Measurements from ENCODE around the gene CERS5. TPM values are rescaled to one million over a fixed set of nuclear protein-coding genes. Genes with fewer than 3 reads are reported as not detected.
"Not testable (repeated sequence)": the region's sequence is repeated elsewhere in the genome, so short reads cannot be mapped to it uniquely, and the experiment has no call there.

Gene CERS5
- total RNA-seq, 8 experiments from 2014 or later = 18.9 to 87.0 (median 57.7) TPM

DNA sequence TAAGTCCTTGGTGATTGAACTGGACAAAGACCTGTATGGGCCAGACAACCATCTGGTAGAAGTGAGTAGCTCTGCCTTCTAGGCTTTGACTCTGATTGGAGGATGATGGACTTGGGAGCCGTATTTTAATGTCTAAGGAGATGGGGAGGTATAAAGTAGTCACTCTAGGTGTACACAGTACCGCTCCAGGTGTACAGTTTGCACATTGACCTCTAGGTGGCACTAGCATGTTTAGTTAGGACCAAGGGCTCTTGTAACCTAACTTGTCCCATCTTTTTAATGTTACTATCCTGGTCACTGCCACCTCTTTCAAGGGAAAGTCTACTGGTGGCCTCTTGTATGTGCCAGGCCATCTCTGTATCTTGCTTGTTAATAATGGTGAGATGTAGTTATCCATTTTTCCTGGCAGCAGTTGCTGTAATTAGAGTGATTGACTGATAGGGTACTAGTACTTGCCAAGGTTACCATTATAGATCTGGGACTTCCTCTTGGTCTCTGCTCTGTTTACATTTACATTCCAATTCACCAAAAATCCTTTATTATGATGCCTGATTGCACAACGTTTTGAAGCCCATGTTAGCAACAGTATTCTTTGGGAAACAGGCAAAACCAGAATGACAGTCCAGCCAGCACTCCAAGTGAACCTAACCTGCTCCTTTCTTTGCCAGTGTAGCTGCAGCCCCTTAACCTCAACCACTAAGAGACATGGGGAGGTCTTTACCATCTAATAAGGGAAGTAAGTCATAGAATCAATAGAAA is 78.4 kb downstream of the CERS5 start:
- H3K27ac ChIP-seq = no peak overlapping the region
- WGBS, 10 experiments = 0 to 73% (median 51%) methylated on average over 1 to 3 of the region's 3 CpGs; no CpG with 5 or more reads in 2 of the 10 experiments
- peak in 2 of 8 experiments; percentile 5 for ATAC-seq (replicated peaks in 6 of 8)
- in situ Hi-C loops (cut with MboI; ENCODE audit: low pct_unique_long_range_greater_than_20kb in 2 of 9, low sequenced_read_pairs in 9 of 9, unreplicated experiment in 9 of 9) = loop anchor here in 1 of 9 experiments (10.0 kb wide), 1 partner anchor 86 kb away; no protein-coding TSS in a partner anchor
- no peak overlapping the region for H3K4me3 ChIP-seq
- peaks cover 6 to 8% of the 10 kb centered on the region in 2 donors for H3K4me1 ChIP-seq (replicated peaks in 1 of 2)

DNA sequence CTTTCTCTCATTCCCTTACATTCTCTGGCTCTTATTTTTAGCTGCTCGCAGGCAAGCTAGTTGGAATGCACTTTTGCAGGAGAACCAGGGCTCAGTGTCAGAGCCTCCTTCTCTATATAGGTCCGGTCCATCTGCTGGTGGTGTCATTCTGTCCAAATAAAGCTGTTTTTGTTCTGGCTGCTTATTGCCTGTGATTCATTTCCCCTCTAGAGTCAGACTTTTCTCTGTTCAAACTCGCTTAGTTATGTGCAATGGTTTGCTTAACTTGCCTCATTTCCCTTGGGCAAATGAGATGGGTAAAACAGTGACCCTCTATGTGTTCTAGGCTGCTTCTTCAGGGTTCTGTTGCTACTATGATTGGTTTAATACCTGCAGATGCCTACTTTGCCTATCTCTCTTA is 79.2 kb downstream of the CERS5 start:
- Histone ChIP-seq H3K4me1 (replicated peaks in 1 of 2) (peaks cover 6 to 8% of the 10 kb centered on the region in 2 donors), H3K27ac (no peak overlapping the region), H3K4me3 (no peak overlapping the region)
- no peak for ATAC-seq (replicated peaks in 6 of 8)
- WGBS, 10 experiments = 8 to 100% (median 85%) methylated on average over 1 to 3 of the region's 3 CpGs; no CpG with 5 or more reads in 2 of the 10 experiments
- in situ Hi-C loops (cut with MboI; ENCODE audit: low pct_unique_long_range_greater_than_20kb in 2 of 9, low sequenced_read_pairs in 9 of 9, unreplicated experiment in 9 of 9) = loop anchor here in 1 of 9 experiments (10.0 kb wide), 1 partner anchor 87 kb away; no protein-coding TSS in a partner anchor

DNA sequence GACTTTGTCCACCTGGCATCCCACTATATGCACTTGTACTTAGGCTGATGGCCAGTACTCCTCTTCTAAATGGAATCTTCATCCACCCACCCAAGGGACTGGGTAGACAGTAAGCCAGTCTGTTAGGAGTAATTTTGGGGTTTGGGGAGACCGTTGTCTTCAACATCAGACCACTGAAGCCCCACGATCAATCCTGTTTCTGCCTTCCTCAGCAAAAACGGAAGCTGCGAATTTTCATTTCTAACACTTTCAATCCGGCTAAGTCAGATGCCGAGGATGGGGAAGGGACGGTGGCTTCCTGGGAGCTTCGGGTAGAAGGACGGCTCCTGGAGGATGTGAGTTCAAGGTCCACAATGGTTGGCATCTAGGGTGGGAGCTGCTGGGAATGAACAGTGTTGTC is 80.0 kb downstream of the CERS5 start:
- ATAC-seq (replicated peaks in 6 of 8) = no peak
- H3K27ac ChIP-seq = no peak overlapping the region
- peaks cover 8 to 17% of the 10 kb centered on the region in 2 donors for H3K4me1 ChIP-seq (replicated peaks in 1 of 2)
- no peak overlapping the region for H3K4me3 ChIP-seq
- 20 to 100% (median 89%) methylated on average over 1 to 8 of the region's 9 CpGs; no CpG with 5 or more reads in 3 of the 10 experiments for WGBS, 10 experiments
- in situ Hi-C loops (cut with MboI; ENCODE audit: low pct_unique_long_range_greater_than_20kb in 2 of 9, low sequenced_read_pairs in 9 of 9, unreplicated experiment in 9 of 9) = loop anchor here in 1 of 9 experiments (10.0 kb wide), 1 partner anchor 88 kb away; no protein-coding TSS in a partner anchor

DNA sequence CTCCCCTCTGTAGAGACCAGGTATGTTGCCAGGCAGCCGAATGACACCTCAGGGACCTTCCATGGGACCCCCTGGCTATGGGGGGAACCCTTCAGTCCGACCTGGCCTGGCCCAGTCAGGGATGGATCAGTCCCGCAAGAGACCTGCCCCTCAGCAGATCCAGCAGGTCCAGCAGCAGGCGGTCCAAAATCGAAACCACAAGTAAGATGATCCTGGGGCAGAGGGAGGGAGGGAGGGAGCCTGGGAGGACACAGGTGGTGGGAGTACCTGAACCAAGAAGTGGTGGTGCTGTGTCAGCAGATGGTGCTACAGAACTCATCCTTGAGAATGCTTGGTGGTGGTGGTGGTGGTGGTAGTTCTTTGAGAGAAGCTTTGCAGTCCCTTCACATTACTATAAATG is 81.0 kb downstream of the CERS5 start:
- Histone ChIP-seq H3K4me1 (replicated peaks in 1 of 2) (peaks cover 8 to 24% of the 10 kb centered on the region in 2 donors), H3K4me3 (peak overlapping the region; percentile 76 to 97 (median 85)), H3K27ac (no peak overlapping the region)
- in situ Hi-C loops (cut with MboI; ENCODE audit: low pct_unique_long_range_greater_than_20kb in 2 of 9, low sequenced_read_pairs in 9 of 9, unreplicated experiment in 9 of 9) = loop anchor here in 1 of 9 experiments (10.0 kb wide), 1 partner anchor 89 kb away; no protein-coding TSS in a partner anchor
- 60 to 100% (median 73%) methylated on average over 1 to 3 of the region's 5 CpGs; no CpG with 5 or more reads in 6 of the 10 experiments for WGBS, 10 experiments
- no peak for ATAC-seq (replicated peaks in 6 of 8)

DNA sequence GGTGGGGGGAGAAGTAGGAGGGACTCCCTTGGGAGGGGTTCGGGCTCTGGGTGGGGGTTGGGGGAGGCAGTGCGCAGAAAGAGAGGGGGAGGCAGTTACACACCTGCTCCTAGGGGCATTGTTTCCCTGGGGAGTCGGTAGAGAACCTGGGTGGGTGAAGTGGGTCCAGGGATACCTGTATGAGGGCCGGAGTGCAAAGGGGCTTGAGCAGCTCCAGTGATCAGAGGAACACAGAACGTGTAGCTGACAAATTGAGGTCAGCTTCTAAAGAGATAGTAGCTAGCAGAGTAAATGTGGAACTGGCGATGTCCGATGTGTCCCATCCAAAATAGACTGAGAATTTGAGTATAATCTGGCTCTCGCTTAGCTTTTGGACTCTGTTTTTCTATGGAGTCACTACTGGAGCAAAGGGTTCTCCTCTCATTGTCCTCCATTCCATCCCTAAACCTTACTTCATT is 81.5 kb downstream of the CERS5 start:
- peak in 1 of 8 experiments; percentile 3 for ATAC-seq (replicated peaks in 6 of 8)
- Histone ChIP-seq H3K4me3 (peak overlapping the region; percentile 76 to 97 (median 85)), H3K27ac (peak overlapping the region; percentile 97), H3K4me1 (replicated peaks in 1 of 2) (peaks cover 8 to 24% of the 10 kb centered on the region in 2 donors)
- 0 to 60% (median 31%) methylated on average over 1 to 4 of the region's 8 CpGs; no CpG with 5 or more reads in 4 of the 10 experiments for WGBS, 10 experiments
- in situ Hi-C loops (cut with MboI; ENCODE audit: low pct_unique_long_range_greater_than_20kb in 2 of 9, low sequenced_read_pairs in 9 of 9, unreplicated experiment in 9 of 9) = loop anchor here in 1 of 9 experiments (10.0 kb wide), 1 partner anchor 89 kb away; no protein-coding TSS in a partner anchor

DNA sequence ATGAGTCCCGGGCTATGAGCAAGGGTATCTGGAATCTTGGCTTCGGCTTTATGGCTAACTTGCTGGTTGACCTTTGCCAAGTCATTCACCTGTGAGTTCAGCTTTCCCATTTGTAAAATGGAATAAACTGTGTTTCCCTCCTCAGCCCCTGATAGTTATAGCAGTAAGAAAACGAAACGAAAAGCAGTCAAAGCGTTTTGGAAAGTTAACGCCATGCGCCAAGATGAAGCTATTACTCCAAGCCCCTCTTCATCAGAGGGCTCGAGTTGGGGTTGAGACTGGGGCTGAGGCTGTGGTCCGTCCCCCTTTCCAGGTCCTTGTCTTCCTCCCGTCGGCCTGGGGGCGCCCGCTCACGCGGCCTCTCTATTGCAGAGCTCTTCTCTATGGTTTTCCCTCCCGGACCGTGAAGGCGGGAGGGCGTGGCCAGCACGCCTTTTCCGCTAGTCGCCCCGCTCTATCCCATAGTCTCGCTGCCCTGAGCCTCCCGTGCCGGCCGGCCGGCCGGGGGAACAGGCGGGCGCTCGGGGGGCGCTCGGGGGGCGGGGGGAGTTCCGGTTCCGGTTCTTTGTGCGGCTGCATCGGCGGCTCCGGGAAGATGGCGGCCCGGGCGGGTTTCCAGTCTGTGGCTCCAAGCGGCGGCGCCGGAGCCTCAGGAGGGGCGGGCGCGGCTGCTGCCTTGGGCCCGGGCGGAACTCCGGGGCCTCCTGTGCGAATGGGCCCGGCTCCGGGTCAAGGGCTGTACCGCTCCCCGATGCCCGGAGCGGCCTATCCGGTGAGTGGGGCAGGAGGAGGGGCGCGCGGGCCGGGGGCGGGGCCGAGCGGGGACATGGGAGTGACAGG is 82.2 kb downstream of the CERS5 start, which contains the start of gene SMARCD1:
SMARCD1 (plus strand) TSS at position 568 of the 840 bp plus-strand sequence; CDS start at position 596, 28 bp downstream.
- H3K27ac ChIP-seq = peak within 1 kb of the TSS; percentile 97
- WGBS, 10 experiments = 0 to 8% (median 0%) methylated on average over 1 to 15 of the region's 69 CpGs
- ATAC-seq (replicated peaks in 6 of 8) = peak; percentile 82 to 98 (median 96)
- H3K4me1 ChIP-seq (replicated peaks in 1 of 2) = peaks cover 8 to 24% of the 10 kb centered on the region in 2 donors
- H3K4me3 ChIP-seq = peak within 1 kb of the TSS; percentile 76 to 97 (median 85)
- in situ Hi-C loops (cut with MboI; ENCODE audit: low pct_unique_long_range_greater_than_20kb in 2 of 9, low sequenced_read_pairs in 9 of 9, unreplicated experiment in 9 of 9) = loop anchor here in 1 of 9 experiments (10.0 kb wide), 1 partner anchor 90 kb away; no protein-coding TSS in a partner anchor

DNA sequence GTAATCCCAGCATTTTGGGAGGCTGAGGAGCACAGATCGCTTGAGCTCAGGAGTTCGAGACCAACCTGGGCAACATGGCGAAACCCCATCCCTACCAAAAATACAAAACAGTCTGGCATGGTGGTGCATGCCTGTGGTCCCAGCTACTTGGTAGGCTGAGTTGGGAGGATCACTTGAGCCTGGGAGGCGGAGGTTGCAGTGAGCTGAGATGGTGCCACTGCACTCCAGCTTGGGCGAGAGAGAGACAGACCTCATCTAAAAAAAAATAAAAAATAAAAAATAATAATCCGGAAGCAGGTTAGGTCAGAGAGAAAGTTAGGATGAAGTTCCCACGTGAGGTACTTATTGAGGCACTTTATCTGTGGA is 82.8 kb downstream of the CERS5 start:
- Histone ChIP-seq H3K27ac (peak overlapping the region in 1 of 2 donors; percentile 8), H3K4me3 (peak overlapping the region; percentile 76 to 97 (median 85)), H3K4me1 (replicated peaks in 1 of 2) (peaks cover 8 to 24% of the 10 kb centered on the region in 2 donors)
- in situ Hi-C loops (cut with MboI; ENCODE audit: low pct_unique_long_range_greater_than_20kb in 2 of 9, low sequenced_read_pairs in 9 of 9, unreplicated experiment in 9 of 9) = loop anchor here in 1 of 9 experiments (10.0 kb wide), 1 partner anchor 90 kb away; no protein-coding TSS in a partner anchor
- not testable (repeated sequence) for ATAC-seq (replicated peaks in 6 of 8)
- WGBS, 10 experiments = 0 to 100% (median 28%) methylated on average over 1 to 5 of the region's 7 CpGs; no CpG with 5 or more reads in 2 of the 10 experiments

DNA sequence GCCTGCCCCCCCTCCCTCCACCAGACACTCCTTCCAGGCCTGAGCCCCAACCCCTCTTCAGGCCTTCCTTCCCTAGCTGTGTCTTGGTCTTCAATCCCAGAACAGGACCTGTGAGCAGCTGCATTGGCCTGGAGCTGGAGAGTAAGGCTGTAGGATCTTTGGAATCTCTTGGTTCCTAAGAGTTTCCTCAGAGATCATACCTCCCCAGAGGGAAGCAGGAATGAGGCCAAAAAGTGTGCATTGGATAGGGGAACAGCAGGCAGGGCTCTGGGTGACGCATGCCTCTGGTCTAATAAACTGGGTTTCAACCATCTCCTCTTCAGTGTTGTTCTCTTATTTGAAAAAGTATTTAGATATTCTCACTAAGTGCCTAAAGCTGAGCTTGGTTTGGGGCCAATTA is 83.9 kb downstream of the CERS5 start:
- H3K27ac ChIP-seq = no peak overlapping the region
- H3K4me3 ChIP-seq = no peak overlapping the region
- ATAC-seq (replicated peaks in 6 of 8) = no peak
- H3K4me1 ChIP-seq (replicated peaks in 1 of 2) = peaks cover 8 to 24% of the 10 kb centered on the region in 2 donors
- in situ Hi-C loops (cut with MboI; ENCODE audit: low pct_unique_long_range_greater_than_20kb in 2 of 9, low sequenced_read_pairs in 9 of 9, unreplicated experiment in 9 of 9) = loop anchor here in 1 of 9 experiments (10.0 kb wide), 1 partner anchor 92 kb away; no protein-coding TSS in a partner anchor
- WGBS, 10 experiments = 100% methylated on average over 1 of the region's 1 CpG; no CpG with 5 or more reads in 8 of the 10 experiments

DNA sequence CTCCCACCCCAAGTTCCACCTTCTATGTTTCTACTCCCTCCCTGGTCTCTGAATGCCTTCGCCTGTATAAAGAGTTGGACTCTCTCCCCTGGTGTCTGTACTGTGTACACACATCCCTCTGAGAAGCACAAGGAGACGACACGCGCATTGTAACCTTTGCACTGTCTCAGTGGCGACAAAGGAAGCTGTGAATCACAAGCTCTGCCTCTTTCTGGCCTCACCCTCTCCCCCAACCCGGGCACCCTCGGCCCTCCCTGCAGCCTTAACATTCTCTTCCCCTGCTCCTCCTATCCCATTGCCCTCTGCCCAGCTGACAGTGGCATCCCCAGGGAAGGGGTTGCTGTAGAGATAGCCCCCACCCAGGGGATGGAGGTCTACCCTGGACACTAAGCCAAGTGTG is 84.5 kb downstream of the CERS5 start:
- WGBS, 10 experiments = 60 to 100% (median 80%) methylated on average over 1 to 3 of the region's 7 CpGs; no CpG with 5 or more reads in 7 of the 10 experiments
- peak in 1 of 8 experiments; percentile 27 for ATAC-seq (replicated peaks in 6 of 8)
- peaks cover 8 to 24% of the 10 kb centered on the region in 2 donors for H3K4me1 ChIP-seq (replicated peaks in 1 of 2)
- no peak overlapping the region for H3K27ac ChIP-seq
- in situ Hi-C loops (cut with MboI; ENCODE audit: low pct_unique_long_range_greater_than_20kb in 2 of 9, low sequenced_read_pairs in 9 of 9, unreplicated experiment in 9 of 9) = loop anchor here in 1 of 9 experiments (10.0 kb wide), 1 partner anchor 92 kb away; no protein-coding TSS in a partner anchor
- no peak overlapping the region for H3K4me3 ChIP-seq

DNA sequence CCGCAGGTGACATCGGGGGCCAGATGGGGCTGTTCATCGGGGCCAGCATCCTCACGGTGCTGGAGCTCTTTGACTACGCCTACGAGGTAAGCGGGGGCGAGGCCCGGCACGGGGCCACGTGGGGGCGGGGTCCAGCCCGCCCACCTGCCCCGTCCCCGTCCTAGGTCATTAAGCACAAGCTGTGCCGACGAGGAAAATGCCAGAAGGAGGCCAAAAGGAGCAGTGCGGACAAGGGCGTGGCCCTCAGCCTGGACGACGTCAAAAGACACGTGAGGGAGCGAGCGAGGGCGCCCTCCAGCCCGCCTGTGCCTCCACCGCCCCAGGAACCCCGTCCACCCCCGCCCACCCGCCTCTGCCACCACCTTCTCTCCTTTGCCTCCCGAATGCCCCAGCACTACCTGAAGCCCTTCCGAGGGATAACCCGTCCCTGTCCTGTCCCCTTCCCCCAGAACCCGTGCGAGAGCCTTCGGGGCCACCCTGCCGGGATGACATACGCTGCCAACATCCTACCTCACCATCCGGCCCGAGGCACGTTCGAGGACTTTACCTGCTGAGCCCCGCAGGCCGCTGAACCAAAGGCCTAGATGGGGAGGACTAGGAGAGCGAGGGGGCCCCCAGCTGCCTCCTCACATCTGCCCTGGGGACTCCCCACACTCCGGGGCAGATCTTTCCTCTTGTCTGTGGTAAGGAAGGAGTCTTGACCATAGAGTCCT is 85.9 kb downstream of the CERS5 start:
- Histone ChIP-seq H3K4me1 (replicated peaks in 1 of 2) (peaks cover 8 to 24% of the 10 kb centered on the region in 2 donors), H3K27ac (no peak overlapping the region), H3K4me3 (no peak overlapping the region)
- in situ Hi-C loops (cut with MboI; ENCODE audit: low pct_unique_long_range_greater_than_20kb in 2 of 9, low sequenced_read_pairs in 9 of 9, unreplicated experiment in 9 of 9) = loop anchor here in 1 of 9 experiments (10.0 kb wide), 1 partner anchor 94 kb away; no protein-coding TSS in a partner anchor
- ATAC-seq (replicated peaks in 6 of 8) = no peak
- 30 to 100% (median 53%) methylated on average over 1 to 3 of the region's 46 CpGs; no CpG with 5 or more reads in 5 of the 10 experiments for WGBS, 10 experiments

DNA sequence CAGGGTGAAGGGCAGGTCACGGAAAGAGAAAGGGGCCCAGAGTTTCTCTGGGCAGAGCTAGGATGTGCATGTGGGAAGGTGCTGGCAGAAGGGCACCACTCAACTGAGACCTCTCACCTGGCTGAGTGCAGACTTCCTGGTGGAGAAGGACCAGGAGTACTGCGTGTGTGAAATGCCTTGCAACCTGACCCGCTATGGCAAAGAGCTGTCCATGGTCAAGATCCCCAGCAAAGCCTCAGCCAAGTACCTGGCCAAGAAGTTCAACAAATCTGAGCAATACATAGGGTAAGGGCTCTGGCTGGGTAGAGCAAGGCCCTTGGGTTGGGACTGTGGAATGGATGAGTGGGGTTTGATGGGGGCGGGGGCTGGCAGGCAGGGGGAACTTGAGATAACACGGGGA is 87.4 kb downstream of the CERS5 start:
- no peak overlapping the region for H3K27ac ChIP-seq
- in situ Hi-C loops (cut with MboI; ENCODE audit: low pct_unique_long_range_greater_than_20kb in 2 of 9, low sequenced_read_pairs in 9 of 9, unreplicated experiment in 9 of 9) = loop anchor here in 3 of 9 experiments (10.0 kb wide), 2 partner anchors 95 to 115 kb away; partner anchors contain the start of gene AQP5 (in 1 of the 3)
- 80 to 92% (median 88%) methylated on average over 1 to 3 of the region's 5 CpGs; no CpG with 5 or more reads in 7 of the 10 experiments for WGBS, 10 experiments

More for the DNA sequence above, 87.4 kb downstream of the CERS5 start:
- peaks cover 6 to 20% of the 10 kb centered on the region in 2 donors for H3K4me1 ChIP-seq (replicated peaks in 1 of 2)
- no peak overlapping the region for H3K4me3 ChIP-seq
- no peak for ATAC-seq (replicated peaks in 6 of 8)

All from motor neuron (in vitro differentiated cells).